IPS-18c (cell line): ENCODE data around the gene TENT4B.

Experiments
- H3K4me3 ChIP-seq: 2 replicates; pipeline ENCODE4 v1.7.0; 2013; ENCODE audit warnings: low read depth, mild to moderate bottlenecking, low read length, moderate library complexity; ENCODE audit not compliant: insufficient read depth
- H3K9me3 ChIP-seq: one replicate; pipeline ENCODE4 v1.6.1; 2013; ENCODE audit warnings: mild to moderate bottlenecking, low read length, moderate library complexity; ENCODE audit not compliant: control insufficient read depth, insufficient read depth

The TENT4B gene

GRCh38 chr16:50182441-50182840 is 29.3 kb downstream of the TENT4B start:
- Histone ChIP-seq H3K4me3 (no peak overlapping the region), H3K9me3 (no peaks in the 10 kb centered on the region)

DNA sequence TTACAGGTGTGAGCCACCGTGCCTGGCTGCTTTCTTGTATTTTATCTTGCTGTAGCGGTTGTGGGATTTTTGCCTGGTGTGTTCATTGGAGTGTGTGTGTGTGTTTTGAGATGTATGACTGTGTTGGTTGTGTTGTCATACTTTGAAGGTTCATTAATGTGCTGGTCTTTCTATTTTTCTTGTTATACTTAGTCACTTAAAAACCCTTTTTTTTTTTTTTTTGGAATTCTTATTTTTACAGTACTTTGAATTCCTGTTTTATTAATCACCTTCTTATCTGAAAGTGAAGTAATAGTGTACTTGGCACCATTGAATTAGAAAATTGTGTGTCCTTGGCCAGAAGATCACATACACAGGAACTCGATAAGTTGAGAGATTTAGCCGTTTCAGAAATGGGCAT is 30.2 kb downstream of the TENT4B start:
- Histone ChIP-seq H3K4me3 (no peak overlapping the region), H3K9me3 (no peaks in the 10 kb centered on the region)

DNA sequence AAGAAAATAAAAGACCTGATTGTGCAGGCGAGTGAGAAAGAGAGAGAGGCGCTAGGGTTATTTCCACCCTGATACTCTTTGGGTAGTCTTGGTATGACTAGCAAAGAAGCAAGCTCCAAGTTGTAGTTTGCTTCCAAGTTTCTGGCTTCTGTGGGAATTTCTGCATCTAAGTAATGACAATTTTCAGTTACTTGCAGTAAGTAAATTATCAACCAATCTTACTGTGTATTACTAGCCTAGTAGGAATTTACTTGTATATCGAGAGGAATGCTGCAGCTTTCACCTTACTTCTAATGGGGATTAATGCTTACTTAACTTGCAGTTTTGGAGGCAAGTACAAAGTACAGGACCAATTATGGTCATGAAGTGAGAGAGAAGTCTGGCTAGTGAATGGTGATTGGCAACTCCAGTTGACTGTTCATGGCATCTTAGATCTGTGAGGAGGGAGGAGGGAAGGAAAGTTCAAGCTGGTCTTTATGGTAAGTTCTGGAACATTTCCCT is 31.9 kb downstream of the TENT4B start:
- Histone ChIP-seq H3K9me3 (no peaks in the 10 kb centered on the region), H3K4me3 (no peak overlapping the region)

- H3K9me3 ChIP-seq = no peaks in the 10 kb centered on the region
- no peak overlapping the region for H3K4me3 ChIP-seq
Measured at GRCh38 chr16:50188619-50189136, 35.6 kb downstream of the TENT4B start.

GRCh38 chr16:50190292-50190691 is 37.2 kb downstream of the TENT4B start:
- Histone ChIP-seq H3K4me3 (no peak overlapping the region), H3K9me3 (no peaks in the 10 kb centered on the region)

DNA sequence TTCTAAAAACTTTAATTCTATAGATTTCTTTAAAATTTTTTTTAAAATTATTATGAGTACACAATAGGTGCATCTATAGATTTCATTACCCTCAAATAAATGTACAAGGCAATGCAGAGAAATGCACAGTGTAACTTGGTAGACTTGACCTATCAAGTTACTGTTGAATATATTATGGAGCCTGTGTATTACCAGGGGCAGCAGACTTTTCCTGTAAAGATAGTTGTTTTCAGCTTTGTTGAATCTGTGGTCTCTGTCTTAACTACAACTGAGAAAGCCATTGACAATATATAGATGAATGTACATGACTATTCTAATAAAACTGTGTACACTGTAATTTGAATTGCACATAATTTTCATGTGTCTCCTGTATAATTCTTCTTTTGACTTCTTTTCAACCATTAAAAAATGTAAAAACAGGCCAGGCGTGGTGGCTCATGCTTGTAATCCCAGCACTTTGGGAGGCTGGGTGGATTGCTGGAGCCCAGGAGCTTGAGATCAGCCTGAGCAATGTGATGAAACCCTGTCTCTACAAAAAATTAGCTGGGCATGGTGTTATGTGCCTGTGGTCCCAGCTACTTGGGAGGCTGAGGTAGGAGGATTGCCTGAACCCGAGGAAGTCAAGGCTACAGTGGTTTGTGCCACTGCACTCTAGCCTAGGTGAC is 39.4 kb downstream of the TENT4B start:
- Histone ChIP-seq H3K9me3 (no peaks in the 10 kb centered on the region), H3K4me3 (no peak overlapping the region)

DNA sequence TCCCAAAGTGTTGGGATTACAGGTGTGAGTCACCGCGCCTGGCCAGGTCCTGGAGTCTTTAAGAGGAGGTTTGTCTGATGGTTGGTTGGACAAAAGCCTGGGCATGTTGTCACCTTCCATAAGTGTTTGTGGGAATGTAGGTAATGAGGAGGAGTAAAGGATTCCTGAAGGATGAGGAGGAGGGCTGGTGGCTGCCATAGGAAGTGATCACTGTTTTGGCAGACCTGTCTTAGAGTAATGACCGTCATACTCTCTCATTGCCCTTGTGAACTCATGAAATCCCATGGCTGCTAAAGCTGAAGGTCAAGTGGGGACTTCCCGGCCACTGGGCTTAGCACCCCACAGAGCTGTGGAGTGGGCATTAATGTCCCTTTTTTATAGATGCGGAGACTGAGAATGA is 40.5 kb downstream of the TENT4B start:
- Histone ChIP-seq H3K9me3 (no peaks in the 10 kb centered on the region), H3K4me3 (no peak overlapping the region)

- Histone ChIP-seq H3K4me3 (no peak overlapping the region), H3K9me3 (no peaks in the 10 kb centered on the region)
Measured at GRCh38 chr16:50195276-50195675, 42.2 kb downstream of the TENT4B start.

- Histone ChIP-seq H3K4me3 (no peak overlapping the region), H3K9me3 (no peaks in the 10 kb centered on the region)
Measured at GRCh38 chr16:50195756-50196155, 42.6 kb downstream of the TENT4B start.

GRCh38 chr16:50197582-50197981 is 44.5 kb downstream of the TENT4B start:
- no peaks in the 10 kb centered on the region for H3K9me3 ChIP-seq
- H3K4me3 ChIP-seq = no peak overlapping the region

GRCh38 chr16:50198802-50199403 is 45.8 kb downstream of the TENT4B start:
- no peak overlapping the region; the same call in 1 of the 2 replicates for H3K4me3 ChIP-seq

DNA sequence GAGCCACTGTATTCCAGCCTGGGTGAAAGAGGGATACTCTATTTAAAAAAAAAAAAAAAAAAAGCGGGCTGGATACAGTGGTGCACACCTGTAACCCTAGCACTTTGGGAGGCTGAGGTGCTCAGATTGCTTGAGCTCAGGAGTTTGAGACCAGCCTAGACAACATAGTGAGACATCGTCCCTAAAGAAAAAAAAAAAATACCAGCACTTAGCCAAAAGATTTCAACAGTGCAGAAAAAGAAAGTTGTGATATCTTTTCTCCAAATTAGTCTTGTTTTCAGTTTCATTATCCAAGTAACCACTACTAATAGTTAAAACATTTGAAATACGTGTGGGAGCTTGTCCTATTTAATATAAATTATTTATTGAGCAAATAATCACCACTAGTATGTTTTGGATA is 48.7 kb downstream of the TENT4B start:
- Histone ChIP-seq H3K9me3 (no peaks in the 10 kb centered on the region), H3K4me3 (no peak overlapping the region)

More at GRCh38 chr16:50198802-50199403, 45.8 kb downstream of the TENT4B start:
- H3K9me3 ChIP-seq = no peaks in the 10 kb centered on the region

DNA sequence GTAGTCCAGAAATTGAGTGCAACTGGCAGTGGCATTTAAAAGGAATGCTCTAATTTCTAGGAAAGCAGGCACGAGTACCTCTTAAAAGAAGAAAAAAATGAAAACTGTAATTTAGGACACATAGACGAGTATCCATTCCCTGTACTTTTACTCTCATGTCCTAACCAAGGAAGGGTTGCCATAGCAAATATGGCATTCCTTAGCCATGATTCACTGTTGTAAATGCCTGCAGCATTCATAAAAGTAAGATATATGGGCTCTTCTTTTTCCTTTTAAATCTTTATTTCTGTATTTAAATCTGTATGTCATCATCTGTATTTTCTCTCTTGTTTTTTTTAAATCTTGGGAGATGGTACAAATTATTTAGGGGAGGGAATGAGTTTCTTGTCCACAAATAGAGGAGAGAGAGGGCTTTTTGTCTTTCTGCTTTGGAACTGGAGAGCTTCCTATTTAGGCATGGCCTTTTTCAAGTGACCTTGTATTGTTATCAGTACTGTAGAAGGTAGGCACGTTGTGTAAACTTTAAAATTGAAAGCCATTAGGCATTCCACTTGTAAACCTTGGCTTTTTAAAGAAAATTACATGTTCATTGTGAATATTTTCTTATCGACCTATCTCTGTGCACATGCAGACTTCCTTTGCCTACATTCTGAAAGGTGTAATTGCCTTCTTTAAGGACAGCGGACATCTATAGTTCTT is 50.0 kb downstream of the TENT4B start:
- Histone ChIP-seq H3K4me3 (no peak overlapping the region), H3K9me3 (no peaks in the 10 kb centered on the region)

- Histone ChIP-seq H3K9me3 (no peaks in the 10 kb centered on the region), H3K4me3 (no peak overlapping the region)
Measured at GRCh38 chr16:50203681-50204080, 50.6 kb downstream of the TENT4B start.

DNA sequence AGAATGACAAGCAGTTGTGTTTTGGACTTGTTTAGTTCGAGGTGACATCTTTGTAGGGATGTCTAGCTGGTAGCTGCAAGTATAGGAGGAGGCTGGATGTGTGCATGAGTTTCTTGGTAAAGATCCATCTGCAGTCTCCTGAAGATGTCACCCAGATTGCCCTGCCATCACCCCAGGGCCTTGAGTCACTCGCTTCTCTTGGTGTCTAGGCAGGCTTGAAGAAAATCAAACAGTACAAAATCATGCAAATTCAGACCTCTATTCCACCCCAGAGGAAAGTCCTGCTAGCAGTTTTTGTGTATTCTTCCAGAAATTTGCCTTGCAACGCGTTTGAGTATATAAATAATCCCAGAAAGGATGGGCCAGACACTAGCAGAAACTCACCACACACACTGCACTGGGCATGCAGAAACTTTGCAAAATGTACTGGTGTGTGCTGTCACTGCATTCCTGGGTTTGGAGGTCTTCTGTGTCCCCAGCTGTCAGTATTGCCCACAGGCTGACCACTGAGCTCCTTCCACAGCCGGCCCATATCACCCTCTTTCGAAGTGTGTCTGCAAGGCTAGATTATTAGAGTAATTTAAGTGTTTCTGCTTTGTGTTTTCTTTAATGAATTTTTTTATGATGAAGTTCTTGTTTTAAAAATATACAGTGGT is 51.5 kb downstream of the TENT4B start:
- Histone ChIP-seq H3K4me3 (no peak overlapping the region), H3K9me3 (no peaks in the 10 kb centered on the region)

GRCh38 chr16:50207652-50208051 is 54.5 kb downstream of the TENT4B start:
- no peaks in the 10 kb centered on the region for H3K9me3 ChIP-seq
- no peak overlapping the region for H3K4me3 ChIP-seq

DNA sequence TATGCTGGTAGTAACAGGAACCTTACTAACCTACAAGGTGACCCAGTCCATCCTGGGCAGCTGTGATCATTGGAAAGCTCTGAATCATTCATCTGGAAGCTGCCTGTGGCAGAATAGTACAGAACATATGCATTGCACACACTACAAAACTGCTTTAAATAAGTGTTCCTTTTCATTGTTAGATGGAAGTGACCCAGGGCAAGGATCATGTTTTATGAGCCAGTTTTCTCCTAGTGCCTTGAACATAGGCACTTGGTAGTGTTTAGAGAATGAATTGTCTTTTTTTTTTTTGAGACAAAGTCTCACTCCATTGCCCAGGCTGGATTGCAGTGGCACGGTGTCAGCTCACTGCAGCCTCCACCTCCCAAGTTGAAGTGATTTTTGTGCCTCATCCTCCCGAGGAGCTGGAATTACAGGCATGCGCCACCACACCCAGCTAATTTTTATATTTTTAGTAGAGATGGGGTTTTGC is 55.4 kb downstream of the TENT4B start:
- Histone ChIP-seq H3K4me3 (no peak overlapping the region), H3K9me3 (no peaks in the 10 kb centered on the region)
